Measurements from ENCODE around the gene ADGRB3.

GRCh38 chr6:68641172-68641571, 6.1 kb downstream of the ADGRB3 start:
- TF ChIP-seq CTCF (IDR thresholded peaks at IDR 0.05; ENCODE audit: low read length) = no peak
- no peak for TF ChIP-seq EZH2 (optimal IDR thresholded peaks at IDR 0.05; ENCODE audit: low read depth, low read length)
